Cerebellar nuclear complex (tissue), 1 donor: Measurements from ENCODE around the gene ADGRF4.

Experiments
- DNase-seq, 2 experiments: peaks; one replicate each; lab custom pipeline; 2025; lab: John Stamatoyannopoulos, UW

ADGRF4 gene

GRCh38 chr6:47698342-47698787 is at the start of gene ADGRF4:
ADGRF4 (plus strand) TSS chr6:47698580; CDS start chr6:47707246, 8,666 bp downstream.
- no peak for DNase-seq

GRCh38 chr6:47650553-47651432 is 47.6 kb upstream of the ADGRF4 start:
- no peak for DNase-seq

GRCh38 chr6:47651505-47651944 is 46.9 kb upstream of the ADGRF4 start:
- DNase-seq, result no peak

- no peak for DNase-seq
Measured at GRCh38 chr6:47653706-47654105, 44.7 kb upstream of the ADGRF4 start.

GRCh38 chr6:47654255-47654654 is 44.1 kb upstream of the ADGRF4 start:
- no peak for DNase-seq

GRCh38 chr6:47655719-47656595 is 42.4 kb upstream of the ADGRF4 start:
- no peak for DNase-seq

- DNase-seq, result no peak
Measured at GRCh38 chr6:47661960-47662359, 36.4 kb upstream of the ADGRF4 start.

- peak in 1 of 2 experiments; percentile 47 for DNase-seq
Measured at GRCh38 chr6:47663462-47664216, 34.7 kb upstream of the ADGRF4 start.

- no peak for DNase-seq
Measured at GRCh38 chr6:47665112-47665511, 33.3 kb upstream of the ADGRF4 start.

GRCh38 chr6:47669684-47670513 is 28.5 kb upstream of the ADGRF4 start:
- no peak for DNase-seq

GRCh38 chr6:47670851-47671250 is 27.5 kb upstream of the ADGRF4 start:
- DNase-seq, result no peak

- DNase-seq, result no peak
Measured at GRCh38 chr6:47671777-47672176, 26.6 kb upstream of the ADGRF4 start.

- no peak for DNase-seq
Measured at GRCh38 chr6:47672816-47673215, 25.6 kb upstream of the ADGRF4 start.

GRCh38 chr6:47674673-47675072 is 23.7 kb upstream of the ADGRF4 start:
- DNase-seq, result no peak

GRCh38 chr6:47677381-47678100 is 20.8 kb upstream of the ADGRF4 start:
- peak in 1 of 2 experiments; percentile 60 for DNase-seq

- peak in 1 of 2 experiments; percentile 16 for DNase-seq
Measured at GRCh38 chr6:47678739-47679138, 19.6 kb upstream of the ADGRF4 start.

- DNase-seq, result no peak
Measured at GRCh38 chr6:47679322-47679906, 19.0 kb upstream of the ADGRF4 start.

- no peak for DNase-seq
Measured at GRCh38 chr6:47680051-47680450, 18.3 kb upstream of the ADGRF4 start.

- no peak for DNase-seq
Measured at GRCh38 chr6:47680724-47681123, 17.7 kb upstream of the ADGRF4 start.
